ENCODE measurements around the gene ME1. TPM values are rescaled to one million over a fixed set of nuclear protein-coding genes. Genes with fewer than 3 reads are reported as not detected.

ME1 gene
- total RNA-seq, 1 experiment from 2014 or later: 131 TPM

DNA sequence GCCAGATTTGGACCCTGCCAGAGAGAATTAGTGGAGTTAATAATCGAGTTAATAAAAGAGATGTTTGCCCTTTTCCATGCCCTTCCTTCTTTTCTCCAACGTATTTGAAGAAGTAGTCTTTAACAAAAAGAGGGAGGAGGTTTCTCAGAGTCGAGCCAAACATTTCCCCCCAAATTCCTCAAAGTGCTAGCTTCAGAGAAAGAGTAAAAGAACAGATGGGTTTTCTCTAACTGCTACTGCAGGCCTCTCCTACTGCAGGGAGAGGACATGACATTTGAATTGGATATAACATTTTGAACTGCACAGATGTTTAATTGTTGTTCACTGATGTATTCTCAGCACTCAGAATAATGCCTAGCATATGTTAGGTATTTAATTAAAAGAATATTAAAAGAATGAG lies 212.2 kb downstream of the ME1 start:
- DNase-seq: no peak
- ChIA-PET POLR2A (no interaction called here), CTCF (no interaction called here)

DNA sequence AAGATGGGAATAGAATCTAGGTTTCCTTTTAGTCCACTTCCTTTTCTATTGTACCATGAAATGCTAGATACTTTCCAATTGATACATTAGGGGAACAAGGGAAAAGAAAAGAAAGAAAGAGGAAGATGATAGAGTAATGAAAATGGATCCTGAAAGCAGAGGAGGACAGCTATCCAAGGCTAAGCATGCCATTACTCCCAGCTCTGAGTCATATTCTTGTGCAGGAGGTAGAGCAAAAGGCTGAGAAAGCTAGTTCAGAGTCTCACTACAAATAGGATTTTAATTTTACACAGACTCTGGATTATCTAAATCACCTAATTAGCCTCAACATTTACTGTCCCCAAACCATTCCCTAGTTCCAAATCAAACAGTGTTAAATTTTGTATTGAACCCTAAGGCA lies 214.0 kb downstream of the ME1 start:
- Mint-ChIP-seq H3K4me3 (ENCODE audit: unreplicated experiment) (no peak overlapping the region), H3K9me3 (ENCODE audit: unreplicated experiment) (no peaks in the 10 kb centered on the region), H3K27me3 (ENCODE audit: insufficient read depth, unreplicated experiment) (no peaks in the 10 kb centered on the region), H3K27ac (ENCODE audit: unreplicated experiment) (no peak overlapping the region), H3K4me1 (ENCODE audit: low read depth, unreplicated experiment) (peaks cover 14% of the 10 kb centered on the region), H3K36me3 (ENCODE audit: insufficient read depth, unreplicated experiment) (peaks cover 87% of the 10 kb centered on the region)
- Histone ChIP-seq H3K27me3 (replicated peaks; ENCODE audit: control insufficient read depth, insufficient read depth, low read length) (no peaks in the 10 kb centered on the region), H3K4me3 (ENCODE audit: low read depth, low read length) (no peak overlapping the region), H3K9me3 (no peaks in the 10 kb centered on the region), H3K4me1 (peaks cover 14% of the 10 kb centered on the region), H3K36me3 (ENCODE audit: control insufficient read depth, insufficient read depth, low read length) (no peaks in the 10 kb centered on the region; the same call in 1 of the 2 replicates)
- intact Hi-C loops (cut with micrococcal nuclease; ENCODE audit: unreplicated experiment): no loop called here
- POLR2A ChIA-PET: no interaction called here
- CTCF ChIA-PET: interaction anchor here (2.2 kb wide), 1 partner anchor 151 kb away, joined by 10 read pairs; the partner anchor contains the start of gene UBE3D
- TF ChIP-seq, protein P1, sequence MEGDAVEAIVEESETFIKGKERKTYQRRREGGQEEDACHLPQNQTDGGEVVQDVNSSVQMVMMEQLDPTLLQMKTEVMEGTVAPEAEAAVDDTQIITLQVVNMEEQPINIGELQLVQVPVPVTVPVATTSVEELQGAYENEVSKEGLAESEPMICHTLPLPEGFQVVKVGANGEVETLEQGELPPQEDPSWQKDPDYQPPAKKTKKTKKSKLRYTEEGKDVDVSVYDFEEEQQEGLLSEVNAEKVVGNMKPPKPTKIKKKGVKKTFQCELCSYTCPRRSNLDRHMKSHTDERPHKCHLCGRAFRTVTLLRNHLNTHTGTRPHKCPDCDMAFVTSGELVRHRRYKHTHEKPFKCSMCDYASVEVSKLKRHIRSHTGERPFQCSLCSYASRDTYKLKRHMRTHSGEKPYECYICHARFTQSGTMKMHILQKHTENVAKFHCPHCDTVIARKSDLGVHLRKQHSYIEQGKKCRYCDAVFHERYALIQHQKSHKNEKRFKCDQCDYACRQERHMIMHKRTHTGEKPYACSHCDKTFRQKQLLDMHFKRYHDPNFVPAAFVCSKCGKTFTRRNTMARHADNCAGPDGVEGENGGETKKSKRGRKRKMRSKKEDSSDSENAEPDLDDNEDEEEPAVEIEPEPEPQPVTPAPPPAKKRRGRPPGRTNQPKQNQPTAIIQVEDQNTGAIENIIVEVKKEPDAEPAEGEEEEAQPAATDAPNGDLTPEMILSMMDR (IDR thresholded peaks at IDR 0.05; ENCODE audit: insufficient read depth in 1 of 2, low read depth in 1 of 2, low read length in 1 of 2, severe bottlenecking in 1 of 2, unreplicated experiment in 1 of 2): no peak
- no TSS peak for BruUV-seq (replicated peaks)
- no peak for DNase-seq

More for the DNA sequence above, 212.2 kb downstream of the ME1 start:
- Histone ChIP-seq H3K36me3 (ENCODE audit: control insufficient read depth, insufficient read depth, low read length) (no peaks in the 10 kb centered on the region; the same call in 1 of the 2 replicates), H3K4me3 (ENCODE audit: low read depth, low read length) (no peak overlapping the region), H3K9me3 (no peaks in the 10 kb centered on the region), H3K4me1 (peaks cover 27% of the 10 kb centered on the region), H3K27me3 (replicated peaks; ENCODE audit: control insufficient read depth, insufficient read depth, low read length) (no peaks in the 10 kb centered on the region)
- BruUV-seq (replicated peaks): no TSS peak
- intact Hi-C loops (cut with micrococcal nuclease; ENCODE audit: unreplicated experiment): no loop called here
- Mint-ChIP-seq H3K36me3 (ENCODE audit: insufficient read depth, unreplicated experiment) (peaks cover 92% of the 10 kb centered on the region), H3K9me3 (ENCODE audit: unreplicated experiment) (no peaks in the 10 kb centered on the region), H3K27me3 (ENCODE audit: insufficient read depth, unreplicated experiment) (no peaks in the 10 kb centered on the region), H3K27ac (ENCODE audit: unreplicated experiment) (no peak overlapping the region), H3K4me3 (ENCODE audit: unreplicated experiment) (no peak overlapping the region), H3K4me1 (ENCODE audit: low read depth, unreplicated experiment) (peaks cover 18% of the 10 kb centered on the region)
- TF ChIP-seq, protein P1 (IDR thresholded peaks at IDR 0.05; ENCODE audit: insufficient read depth in 1 of 2, low read depth in 1 of 2, low read length in 1 of 2, severe bottlenecking in 1 of 2, unreplicated experiment in 1 of 2): no peak

DNA sequence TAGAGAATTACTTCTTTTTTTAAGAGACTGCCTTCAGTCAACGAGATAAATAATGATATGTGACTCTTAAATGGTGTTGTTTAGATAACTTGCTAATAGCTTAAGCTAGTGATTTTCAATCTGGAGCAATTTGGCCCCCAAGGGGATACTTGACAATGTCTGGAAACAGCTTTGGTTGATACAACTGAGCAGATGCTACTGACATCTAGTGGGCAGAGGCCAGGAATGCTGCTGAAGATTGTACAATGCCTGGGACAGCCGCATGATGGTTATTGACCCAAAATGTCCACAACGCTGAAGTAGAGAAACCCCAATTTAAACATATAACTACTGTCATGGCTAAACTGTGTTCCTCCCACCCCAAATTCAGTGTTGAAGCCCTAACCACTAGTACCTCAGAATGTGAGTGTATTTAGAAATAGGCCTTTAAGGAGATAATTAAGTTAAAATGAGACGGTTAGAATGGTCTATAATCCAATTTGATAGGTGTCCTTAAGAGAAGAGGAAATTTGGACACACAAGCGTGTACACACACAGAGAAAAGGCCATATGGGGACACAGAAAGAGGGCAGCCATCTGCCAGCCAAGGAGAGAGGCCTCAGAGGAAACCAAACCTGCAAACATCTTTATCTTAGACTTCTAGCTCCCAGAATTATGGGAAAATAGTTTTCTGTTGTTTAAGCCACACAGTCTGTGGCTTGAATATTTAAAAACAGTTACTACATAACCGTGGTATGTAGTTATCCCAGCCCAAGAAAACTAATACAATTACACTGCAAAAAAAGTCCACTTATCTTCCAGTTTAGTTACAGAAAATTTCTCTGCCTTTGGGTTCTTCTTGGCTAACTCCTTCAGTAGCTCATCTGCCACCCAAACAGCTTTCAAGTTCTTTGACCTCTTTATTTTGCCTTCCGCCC lies 215.5 kb downstream of the ME1 start:
- Histone ChIP-seq H3K27me3 (replicated peaks; ENCODE audit: control insufficient read depth, insufficient read depth, low read length) (no peaks in the 10 kb centered on the region), H3K9me3 (no peaks in the 10 kb centered on the region), H3K4me3 (ENCODE audit: low read depth, low read length) (no peak overlapping the region), H3K36me3 (ENCODE audit: control insufficient read depth, insufficient read depth, low read length) (no peaks in the 10 kb centered on the region; the same call in 1 of the 2 replicates), H3K4me1 (no peaks in the 10 kb centered on the region; the same call in 1 of the 2 replicates)
- Mint-ChIP-seq H3K27ac (ENCODE audit: unreplicated experiment) (no peak overlapping the region), H3K9me3 (ENCODE audit: unreplicated experiment) (no peaks in the 10 kb centered on the region), H3K36me3 (ENCODE audit: insufficient read depth, unreplicated experiment) (peaks cover 87% of the 10 kb centered on the region), H3K4me3 (ENCODE audit: unreplicated experiment) (no peak overlapping the region), H3K4me1 (ENCODE audit: low read depth, unreplicated experiment) (peaks cover 6% of the 10 kb centered on the region), H3K27me3 (ENCODE audit: insufficient read depth, unreplicated experiment) (no peaks in the 10 kb centered on the region)
- intact Hi-C loops (cut with micrococcal nuclease; ENCODE audit: unreplicated experiment): loop anchor here (1.0 kb wide), 2 partner anchors 22 to 148 kb away; partner anchors contain the start of genes DOP1A, PGM3 and RWDD2A
- no TSS peak for BruUV-seq (replicated peaks)
- TF ChIP-seq, protein P1 (IDR thresholded peaks at IDR 0.05; ENCODE audit: insufficient read depth in 1 of 2, low read depth in 1 of 2, low read length in 1 of 2, severe bottlenecking in 1 of 2, unreplicated experiment in 1 of 2): peak; percentile 46 to 89
- ChIA-PET POLR2A (interaction anchor here (0.5 to 0.9 kb wide), 3 partner anchors 25 to 150 kb away, joined by 3 to 7 read pairs (median 3); partner anchors contain the start of genes DOP1A and UBE3D), CTCF (interaction anchor here (0.6 to 2.2 kb wide), 5 partner anchors 36 to 321 kb away, joined by 3 to 15 read pairs (median 3); partner anchors contain the start of genes DOP1A and UBE3D)
- DNase-seq: peak; percentile 52 to 63
